Peyer's patch (tissue), 4 donors: Measurements from ENCODE around the gene NLGN1. TPM values are rescaled to one million over a fixed set of nuclear protein-coding genes. Genes with fewer than 3 reads are reported as not detected.

Experiments used
- DNase-seq, 3 donors: peaks; one replicate each; pipeline ENCODE4 v3.0.0-alpha.2; 2017 to 2019
- H3K27ac ChIP-seq, 4 donors: fragments of 200-600 bp; sonication (generic); one replicate each; pipeline ENCODE4 v1.5.1; 2016 to 2019
- H3K27me3 ChIP-seq, 2 donors: fragments of 200-600 bp; sonication (generic); one replicate each; pipeline ENCODE4 v1.5.1; 2019
- H3K36me3 ChIP-seq, 3 donors: fragments of 200-600 bp; sonication (generic); one replicate each; pipeline ENCODE4 v1.5.1; 2016 to 2019
- H3K4me1 ChIP-seq, 4 donors: fragments of 200-600 bp; sonication (generic); one replicate each; pipeline ENCODE4 v1.5.1; 2016 to 2019
- H3K4me3 ChIP-seq, 4 donors: fragments of 200-600 bp; sonication (generic); 1 replicate in 3 of 4; 2 replicates in 1 of 4; pipeline ENCODE4 v1.5.1; 2016 to 2019; ENCODE audit warnings: mild to moderate bottlenecking in 1 of 4
- H3K9me3 ChIP-seq, 4 donors: fragments of 200-600 bp; sonication (generic); one replicate each; pipeline ENCODE4 v1.5.1; 2016 to 2019; ENCODE audit warnings: mild to moderate bottlenecking in 1 of 4
- CTCF ChIP-seq, 6 experiments: fragments of 450-650 bp in 4 of 6; fragments of 200-600 bp in 2 of 6; sonication (generic) in 1 of 6; IDR thresholded peaks; one replicate each; pipeline ENCODE4 v1.5.1; 2017 to 2019; ENCODE audit warnings: antibody characterized with exemption in 6 of 6, mild to moderate bottlenecking in 3 of 6, moderate library complexity in 1 of 6
- POLR2A ChIP-seq, 2 donors: fragments of 450-650 bp; IDR thresholded peaks; one replicate each; pipeline ENCODE4 v1.5.1; 2017; ENCODE audit warnings: antibody characterized with exemption in 2 of 2, mild to moderate bottlenecking in 2 of 2, moderate library complexity in 2 of 2
- total RNA-seq, 4 donors: library from RNA; depleted of rRNA; stranded (reverse); fragments of >200 nt; gene quantifications; one replicate each; pipeline ENCODE4 v1.1.0, GENCODE V29; 2016

The NLGN1 gene
- total RNA-seq, 4 donors from 2014 or later = 0.18 to 3.3 (median 1.3) TPM

GRCh38 chr3:173659972-173660371 is 262.4 kb downstream of the NLGN1 start:
- no peak overlapping the region for H3K27ac ChIP-seq
- H3K36me3 ChIP-seq = no peaks in the 10 kb centered on the region
- H3K4me3 ChIP-seq = no peak overlapping the region
- DNase-seq = no peak
- no peaks in the 10 kb centered on the region for H3K9me3 ChIP-seq
- H3K4me1 ChIP-seq = no peaks in the 10 kb centered on the region
- TF ChIP-seq POLR2A (IDR thresholded peaks at IDR 0.05) (no peak), CTCF (IDR thresholded peaks at IDR 0.05) (no peak)
- no peaks in the 10 kb centered on the region for H3K27me3 ChIP-seq

- Histone ChIP-seq H3K27ac (no peak overlapping the region), H3K4me1 (no peaks in the 10 kb centered on the region), H3K9me3 (no peaks in the 10 kb centered on the region), H3K36me3 (no peaks in the 10 kb centered on the region), H3K4me3 (no peak overlapping the region), H3K27me3 (no peaks in the 10 kb centered on the region)
- no peak for DNase-seq
- no peak for TF ChIP-seq POLR2A (IDR thresholded peaks at IDR 0.05)
- no peak for TF ChIP-seq CTCF (IDR thresholded peaks at IDR 0.05)
Observed at GRCh38 chr3:173660645-173661299, 263.2 kb downstream of the NLGN1 start.

GRCh38 chr3:173663696-173664111 is 266.2 kb downstream of the NLGN1 start:
- Histone ChIP-seq H3K4me3 (no peak overlapping the region), H3K9me3 (no peaks in the 10 kb centered on the region), H3K27ac (no peak overlapping the region), H3K27me3 (no peaks in the 10 kb centered on the region), H3K36me3 (no peaks in the 10 kb centered on the region), H3K4me1 (no peaks in the 10 kb centered on the region)
- TF ChIP-seq POLR2A (IDR thresholded peaks at IDR 0.05) (no peak), CTCF (IDR thresholded peaks at IDR 0.05) (no peak)
- DNase-seq = no peak

- DNase-seq = no peak
- Histone ChIP-seq H3K9me3 (no peaks in the 10 kb centered on the region), H3K4me1 (no peaks in the 10 kb centered on the region), H3K4me3 (no peak overlapping the region), H3K27me3 (no peaks in the 10 kb centered on the region), H3K27ac (no peak overlapping the region), H3K36me3 (no peaks in the 10 kb centered on the region)
- TF ChIP-seq CTCF (IDR thresholded peaks at IDR 0.05) = no peak
- no peak for TF ChIP-seq POLR2A (IDR thresholded peaks at IDR 0.05)
Observed at GRCh38 chr3:173676094-173676493, 278.6 kb downstream of the NLGN1 start.

- no peaks in the 10 kb centered on the region for H3K36me3 ChIP-seq
- TF ChIP-seq POLR2A (IDR thresholded peaks at IDR 0.05) (no peak), CTCF (IDR thresholded peaks at IDR 0.05) (no peak)
- no peak for DNase-seq
- no peaks in the 10 kb centered on the region for H3K9me3 ChIP-seq
- no peaks in the 10 kb centered on the region for H3K4me1 ChIP-seq
- H3K27me3 ChIP-seq = no peaks in the 10 kb centered on the region
- no peak overlapping the region for H3K27ac ChIP-seq
- H3K4me3 ChIP-seq = no peak overlapping the region
Observed at GRCh38 chr3:173681188-173681678, 283.7 kb downstream of the NLGN1 start.
